HG02973 (cell line): ENCODE data around the gene NAV1.

ENCODE experiments used
- ATAC-seq: cut with Tn5 transposase; IDR thresholded peaks from one replicate; pipeline ENCODE4 v1.9.1; 2021; ENCODE audit warnings: moderate library complexity; ENCODE audit not compliant: unreplicated experiment

Gene NAV1

GRCh38 chr1:201583663-201584062 lies 44.7 kb downstream of the NAV1 start:
- ATAC-seq = no peak

GRCh38 chr1:201584471-201585092 lies 45.7 kb downstream of the NAV1 start:
- no peak for ATAC-seq

GRCh38 chr1:201585093-201585483 lies 46.2 kb downstream of the NAV1 start:
- ATAC-seq = no peak

GRCh38 chr1:201585901-201586300 lies 47.0 kb downstream of the NAV1 start:
- no peak for ATAC-seq

- no peak for ATAC-seq
Measured at GRCh38 chr1:201586806-201587205, 47.9 kb downstream of the NAV1 start.

- ATAC-seq = no peak
Measured at GRCh38 chr1:201587729-201588128, 48.8 kb downstream of the NAV1 start.
